ENCODE data around the gene CDKAL1.

DNA sequence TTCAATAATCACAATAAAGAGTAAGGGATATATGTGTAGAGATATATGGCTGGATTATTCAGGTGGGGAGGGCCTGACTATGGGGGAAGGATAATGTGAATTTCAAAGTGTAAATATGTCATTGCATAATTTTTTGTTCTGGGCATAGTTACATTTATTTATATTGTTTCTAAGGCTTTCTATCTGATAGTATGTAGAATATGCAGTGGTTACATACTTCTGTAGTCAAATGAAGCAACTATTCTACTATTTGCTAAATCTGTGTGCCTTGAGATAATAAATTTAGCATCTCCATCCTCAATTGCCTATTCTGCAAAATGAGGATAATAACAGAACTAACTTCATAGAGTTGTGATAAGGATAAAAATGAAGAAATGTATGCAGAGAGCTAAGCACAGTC is 359.2 kb downstream of the CDKAL1 start:
- TF ChIP-seq FOXJ3 (CRISPR knock-in tag; IDR thresholded peaks at IDR 0.05; ENCODE audit: borderline replicate concordance) (no peak), CREM (CRISPR knock-in tag; IDR thresholded peaks at IDR 0.05) (no peak), ZNF423 (CRISPR knock-in tag; IDR thresholded peaks at IDR 0.05) (no peak), CREB1 (CRISPR knock-in tag; IDR thresholded peaks at IDR 0.05) (no peak), TEAD4 (CRISPR knock-in tag; IDR thresholded peaks at IDR 0.05) (no peak), GABPB1 (CRISPR knock-in tag; IDR thresholded peaks at IDR 0.05) (no peak), HMGA2 (CRISPR knock-in tag; IDR thresholded peaks at IDR 0.05) (no peak)
- TF ChIP-seq, protein P1, sequence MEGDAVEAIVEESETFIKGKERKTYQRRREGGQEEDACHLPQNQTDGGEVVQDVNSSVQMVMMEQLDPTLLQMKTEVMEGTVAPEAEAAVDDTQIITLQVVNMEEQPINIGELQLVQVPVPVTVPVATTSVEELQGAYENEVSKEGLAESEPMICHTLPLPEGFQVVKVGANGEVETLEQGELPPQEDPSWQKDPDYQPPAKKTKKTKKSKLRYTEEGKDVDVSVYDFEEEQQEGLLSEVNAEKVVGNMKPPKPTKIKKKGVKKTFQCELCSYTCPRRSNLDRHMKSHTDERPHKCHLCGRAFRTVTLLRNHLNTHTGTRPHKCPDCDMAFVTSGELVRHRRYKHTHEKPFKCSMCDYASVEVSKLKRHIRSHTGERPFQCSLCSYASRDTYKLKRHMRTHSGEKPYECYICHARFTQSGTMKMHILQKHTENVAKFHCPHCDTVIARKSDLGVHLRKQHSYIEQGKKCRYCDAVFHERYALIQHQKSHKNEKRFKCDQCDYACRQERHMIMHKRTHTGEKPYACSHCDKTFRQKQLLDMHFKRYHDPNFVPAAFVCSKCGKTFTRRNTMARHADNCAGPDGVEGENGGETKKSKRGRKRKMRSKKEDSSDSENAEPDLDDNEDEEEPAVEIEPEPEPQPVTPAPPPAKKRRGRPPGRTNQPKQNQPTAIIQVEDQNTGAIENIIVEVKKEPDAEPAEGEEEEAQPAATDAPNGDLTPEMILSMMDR (IDR thresholded peaks at IDR 0.05) = no peak
- TF ChIP-seq, protein P2, sequence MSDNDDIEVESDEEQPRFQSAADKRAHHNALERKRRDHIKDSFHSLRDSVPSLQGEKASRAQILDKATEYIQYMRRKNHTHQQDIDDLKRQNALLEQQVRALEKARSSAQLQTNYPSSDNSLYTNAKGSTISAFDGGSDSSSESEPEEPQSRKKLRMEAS (CRISPR knock-in tag; IDR thresholded peaks at IDR 0.05) = no peak
- TF ChIP-seq, protein P3, sequence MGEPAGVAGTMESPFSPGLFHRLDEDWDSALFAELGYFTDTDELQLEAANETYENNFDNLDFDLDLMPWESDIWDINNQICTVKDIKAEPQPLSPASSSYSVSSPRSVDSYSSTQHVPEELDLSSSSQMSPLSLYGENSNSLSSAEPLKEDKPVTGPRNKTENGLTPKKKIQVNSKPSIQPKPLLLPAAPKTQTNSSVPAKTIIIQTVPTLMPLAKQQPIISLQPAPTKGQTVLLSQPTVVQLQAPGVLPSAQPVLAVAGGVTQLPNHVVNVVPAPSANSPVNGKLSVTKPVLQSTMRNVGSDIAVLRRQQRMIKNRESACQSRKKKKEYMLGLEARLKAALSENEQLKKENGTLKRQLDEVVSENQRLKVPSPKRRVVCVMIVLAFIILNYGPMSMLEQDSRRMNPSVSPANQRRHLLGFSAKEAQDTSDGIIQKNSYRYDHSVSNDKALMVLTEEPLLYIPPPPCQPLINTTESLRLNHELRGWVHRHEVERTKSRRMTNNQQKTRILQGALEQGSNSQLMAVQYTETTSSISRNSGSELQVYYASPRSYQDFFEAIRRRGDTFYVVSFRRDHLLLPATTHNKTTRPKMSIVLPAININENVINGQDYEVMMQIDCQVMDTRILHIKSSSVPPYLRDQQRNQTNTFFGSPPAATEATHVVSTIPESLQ (CRISPR knock-in tag; IDR thresholded peaks at IDR 0.05) = no peak
- TF ChIP-seq, protein P4, sequence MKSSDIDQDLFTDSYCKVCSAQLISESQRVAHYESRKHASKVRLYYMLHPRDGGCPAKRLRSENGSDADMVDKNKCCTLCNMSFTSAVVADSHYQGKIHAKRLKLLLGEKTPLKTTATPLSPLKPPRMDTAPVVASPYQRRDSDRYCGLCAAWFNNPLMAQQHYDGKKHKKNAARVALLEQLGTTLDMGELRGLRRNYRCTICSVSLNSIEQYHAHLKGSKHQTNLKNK (CRISPR knock-in tag; IDR thresholded peaks at IDR 0.05) = no peak
- TF ChIP-seq, protein P5, sequence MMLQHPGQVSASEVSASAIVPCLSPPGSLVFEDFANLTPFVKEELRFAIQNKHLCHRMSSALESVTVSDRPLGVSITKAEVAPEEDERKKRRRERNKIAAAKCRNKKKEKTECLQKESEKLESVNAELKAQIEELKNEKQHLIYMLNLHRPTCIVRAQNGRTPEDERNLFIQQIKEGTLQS (CRISPR knock-in tag; conservative IDR thresholded peaks at IDR 0.05) = no peak
- TF ChIP-seq, protein P6, sequence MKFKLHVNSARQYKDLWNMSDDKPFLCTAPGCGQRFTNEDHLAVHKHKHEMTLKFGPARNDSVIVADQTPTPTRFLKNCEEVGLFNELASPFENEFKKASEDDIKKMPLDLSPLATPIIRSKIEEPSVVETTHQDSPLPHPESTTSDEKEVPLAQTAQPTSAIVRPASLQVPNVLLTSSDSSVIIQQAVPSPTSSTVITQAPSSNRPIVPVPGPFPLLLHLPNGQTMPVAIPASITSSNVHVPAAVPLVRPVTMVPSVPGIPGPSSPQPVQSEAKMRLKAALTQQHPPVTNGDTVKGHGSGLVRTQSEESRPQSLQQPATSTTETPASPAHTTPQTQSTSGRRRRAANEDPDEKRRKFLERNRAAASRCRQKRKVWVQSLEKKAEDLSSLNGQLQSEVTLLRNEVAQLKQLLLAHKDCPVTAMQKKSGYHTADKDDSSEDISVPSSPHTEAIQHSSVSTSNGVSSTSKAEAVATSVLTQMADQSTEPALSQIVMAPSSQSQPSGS (CRISPR knock-in tag; IDR thresholded peaks at IDR 0.05; ENCODE audit: borderline replicate concordance, low read depth) = no peak
